Measurements from ENCODE around the gene LDB2.

- TF ChIP-seq YY1 (IDR thresholded peaks at IDR 0.05; ENCODE audit: low read depth) (no peak), CEBPB (IDR thresholded peaks at IDR 0.05) (no peak), EP300 (IDR thresholded peaks at IDR 0.05; ENCODE audit: borderline replicate concordance) (no peak), CREB1 (IDR thresholded peaks at IDR 0.05; ENCODE audit: low read depth) (no peak), RAD21 (IDR thresholded peaks at IDR 0.05; ENCODE audit: low read depth) (no peak), MAX (IDR thresholded peaks at IDR 0.05) (no peak), TAF1 (IDR thresholded peaks at IDR 0.05; ENCODE audit: low read depth) (no peak), EGR1 (IDR thresholded peaks at IDR 0.05) (no peak), REST (IDR thresholded peaks at IDR 0.05; ENCODE audit: low read depth) (no peak), TCF12 (IDR thresholded peaks at IDR 0.05; ENCODE audit: low read depth) (no peak), ZBTB7A (IDR thresholded peaks at IDR 0.05; ENCODE audit: low read depth) (no peak), NFIC (IDR thresholded peaks at IDR 0.05) (no peak), TEAD4 (IDR thresholded peaks at IDR 0.05) (no peak)
Observed at GRCh38 chr4:16582036-16582435, 316.4 kb downstream of the LDB2 start.
